CD4-positive, alpha-beta T cell treated with Interleukin-21 for 1 hour (primary cell): ENCODE measurements around the gene KIFC1.

ENCODE experiments used
- DNase-seq: peaks from one replicate; pipeline ENCODE4 v3.0.0-alpha.2; 2020

The KIFC1 gene

GRCh38 chr6:33445119-33445603 lies 53.5 kb downstream of the KIFC1 start:
- DNase-seq = no peak

- DNase-seq = no peak
Observed at GRCh38 chr6:33446356-33446755, 54.7 kb downstream of the KIFC1 start.

GRCh38 chr6:33450434-33450833 lies 58.8 kb downstream of the KIFC1 start:
- no peak for DNase-seq

GRCh38 chr6:33451606-33452005 lies 60.0 kb downstream of the KIFC1 start:
- no peak for DNase-seq

GRCh38 chr6:33452496-33452895 lies 60.9 kb downstream of the KIFC1 start:
- no peak for DNase-seq

GRCh38 chr6:33453393-33454008 lies 61.9 kb downstream of the KIFC1 start:
- no peak for DNase-seq

- DNase-seq = peak; percentile 97
Observed at GRCh38 chr6:33454009-33454946, 62.7 kb downstream of the KIFC1 start, which contains the start of gene ZBTB9. Gene ZBTB9, plus strand, starts transcription at chr6:33454576. Its CDS starts 525 bp downstream, at chr6:33455101.

GRCh38 chr6:33455051-33455450 lies 63.4 kb downstream of the KIFC1 start:
- DNase-seq = no peak

GRCh38 chr6:33456156-33456555 lies 64.5 kb downstream of the KIFC1 start:
- DNase-seq = no peak

- DNase-seq = no peak
Observed at GRCh38 chr6:33458676-33459075, 67.1 kb downstream of the KIFC1 start.

GRCh38 chr6:33459226-33459625 lies 67.6 kb downstream of the KIFC1 start:
- no peak for DNase-seq
